Astrocyte (in vitro differentiated cells and primary cell): ENCODE measurements around the gene DACT2. TPM values are rescaled to one million over a fixed set of nuclear protein-coding genes. Genes with fewer than 3 reads are reported as not detected.
A peak's percentile ranks its signal among the peaks of the same experiment; 100 is the strongest.
"Not testable (repeated sequence)": the region's sequence is repeated elsewhere in the genome, so short reads cannot be mapped to it uniquely, and the experiment has no call there.

Experiments used
- DNase-seq: peaks from one replicate; pipeline ENCODE4 v3.0.0-alpha.2; 2010; ENCODE audit warnings: low read depth
- FAIRE-seq: peaks from 2 replicates; lab custom pipeline; 2011; peaks lifted over from hg19 to GRCh38; lab: Jason Lieb, UNC
- H2AFZ ChIP-seq: 2 replicates; pipeline ENCODE4 v1.6.0; 2012; ENCODE audit warnings: low read depth, low read length, inconsistent platforms
- H3K27ac ChIP-seq: 2 replicates; pipeline ENCODE4 v1.5.1; 2011; ENCODE audit warnings: low read depth, low read length, inconsistent platforms
- H3K27me3 ChIP-seq: 2 replicates; pipeline ENCODE4 v1.6.0; 2011; ENCODE audit warnings: low read length, inconsistent platforms; ENCODE audit not compliant: insufficient read depth
- H3K36me3 ChIP-seq: 2 replicates; pipeline ENCODE4 v1.5.1; 2011; ENCODE audit warnings: low read length, inconsistent platforms; ENCODE audit not compliant: insufficient read depth
- H3K4me1 ChIP-seq: 2 replicates; pipeline ENCODE4 v1.5.1; 2011; ENCODE audit warnings: low read length, inconsistent platforms; ENCODE audit not compliant: insufficient read depth
- H3K4me2 ChIP-seq: 2 replicates; pipeline ENCODE4 v1.6.0; 2012; ENCODE audit warnings: low read length, inconsistent platforms
- H3K4me3 ChIP-seq: 2 replicates; pipeline ENCODE4 v1.5.1; 2011; ENCODE audit warnings: low read depth, mild to moderate bottlenecking, low read length, inconsistent platforms; ENCODE audit not compliant: insufficient read depth
- H3K79me2 ChIP-seq: 2 replicates; pipeline ENCODE4 v1.6.0; 2012; ENCODE audit warnings: mild to moderate bottlenecking, low read length, inconsistent platforms; ENCODE audit not compliant: insufficient read depth
- H3K9ac ChIP-seq: 2 replicates; pipeline ENCODE4 v1.6.0; 2012; ENCODE audit warnings: mild to moderate bottlenecking, low read length, inconsistent platforms
- H3K9me3 ChIP-seq: 2 replicates; pipeline ENCODE4 v1.5.1; 2012; ENCODE audit warnings: low read depth, mild to moderate bottlenecking, low read length, inconsistent platforms; ENCODE audit not compliant: insufficient read depth
- H4K20me1 ChIP-seq: 2 replicates; pipeline ENCODE4 v1.6.0; 2012; ENCODE audit warnings: low read length, inconsistent platforms; ENCODE audit not compliant: insufficient read depth
- H3K27ac Mint-ChIP-seq: one replicate; pipeline ENCODE4 v1.8.0; 2021; ENCODE audit warnings: mild to moderate bottlenecking, mixed read lengths; ENCODE audit not compliant: unreplicated experiment
- H3K27me3 Mint-ChIP-seq: one replicate; pipeline ENCODE4 v1.8.0; 2021; ENCODE audit warnings: low read depth, mixed read lengths; ENCODE audit not compliant: unreplicated experiment
- H3K36me3 Mint-ChIP-seq: one replicate; pipeline ENCODE4 v1.8.0; 2021; ENCODE audit warnings: low read depth, mixed read lengths; ENCODE audit not compliant: unreplicated experiment
- H3K4me1 Mint-ChIP-seq: one replicate; pipeline ENCODE4 v1.8.0; 2021; ENCODE audit warnings: low read depth, mixed read lengths; ENCODE audit not compliant: unreplicated experiment
- H3K4me3 Mint-ChIP-seq: one replicate; pipeline ENCODE4 v1.8.0; 2021; ENCODE audit warnings: mild to moderate bottlenecking, moderate library complexity, mixed read lengths; ENCODE audit not compliant: unreplicated experiment
- H3K9me3 Mint-ChIP-seq: one replicate; pipeline ENCODE4 v1.8.0; 2021; ENCODE audit warnings: mild to moderate bottlenecking, mixed read lengths; ENCODE audit not compliant: unreplicated experiment
- CTCF ChIP-seq: IDR thresholded peaks from 2 replicates; pipeline ENCODE4 v1.5.1; 2011; ENCODE audit warnings: low read depth, mild to moderate bottlenecking, inconsistent platforms, low read length, moderate library complexity; ENCODE audit not compliant: insufficient read depth
- EZH2 ChIP-seq: IDR thresholded peaks from 2 replicates; pipeline ENCODE4 v1.6.1; 2012; ENCODE audit warnings: mild to moderate bottlenecking, low read length, inconsistent platforms; ENCODE audit not compliant: insufficient read depth
- total RNA-seq: library from RNA; stranded (reverse); gene quantifications from 2 replicates; pipeline ENCODE4 v1.2.1, GENCODE V29; 2021

Gene DACT2
- total RNA-seq, 1 donor from 2014 or later: 0.20 TPM

GRCh38 chr6:168358842-168359420 is 39.4 kb upstream of the DACT2 start:
- no peak overlapping the region for H3K9ac ChIP-seq
- Mint-ChIP-seq H3K27me3 (peaks cover 13% of the 10 kb centered on the region), H3K9me3 (peaks cover 12% of the 10 kb centered on the region), H3K27ac (no peak overlapping the region), H3K36me3 (no peaks in the 10 kb centered on the region), H3K4me1 (no peaks in the 10 kb centered on the region), H3K4me3 (no peak overlapping the region)
- no peak overlapping the region for H2AFZ ChIP-seq
- no peak overlapping the region for H3K4me3 ChIP-seq
- H3K9me3 ChIP-seq: peaks cover 6% of the 10 kb centered on the region
- no peak for DNase-seq
- no peak for FAIRE-seq
- no peaks in the 10 kb centered on the region for H3K36me3 ChIP-seq
- no peaks in the 10 kb centered on the region for H3K4me1 ChIP-seq
- H3K27me3 ChIP-seq: no peaks in the 10 kb centered on the region
- H4K20me1 ChIP-seq: no peaks in the 10 kb centered on the region
- H3K4me2 ChIP-seq: no peak overlapping the region
- H3K27ac ChIP-seq: no peak overlapping the region
- no peak for TF ChIP-seq CTCF
- no peak for TF ChIP-seq EZH2
- H3K79me2 ChIP-seq: no peaks in the 10 kb centered on the region

GRCh38 chr6:168356872-168357271 is 37.3 kb upstream of the DACT2 start:
- not testable (repeated sequence) for H3K36me3 ChIP-seq, H3K4me3 Mint-ChIP-seq, H2AFZ ChIP-seq, H3K36me3 Mint-ChIP-seq, H4K20me1 ChIP-seq, H3K4me1 Mint-ChIP-seq, H3K4me2 ChIP-seq, DNase-seq, H3K27ac ChIP-seq, H3K79me2 ChIP-seq, H3K4me3 ChIP-seq, H3K27me3 ChIP-seq, H3K4me1 ChIP-seq, H3K9me3 ChIP-seq, FAIRE-seq, H3K9ac ChIP-seq, H3K27ac Mint-ChIP-seq
- Mint-ChIP-seq H3K9me3 (peaks cover 12% of the 10 kb centered on the region), H3K27me3 (peaks cover 30% of the 10 kb centered on the region)

GRCh38 chr6:168355716-168356522 is 36.3 kb upstream of the DACT2 start:
- Mint-ChIP-seq H3K4me3 (no peak overlapping the region), H3K27me3 (peaks cover 29% of the 10 kb centered on the region), H3K27ac (no peak overlapping the region), H3K36me3 (no peaks in the 10 kb centered on the region), H3K4me1 (no peaks in the 10 kb centered on the region), H3K9me3 (peaks cover 7% of the 10 kb centered on the region)
- H3K36me3 ChIP-seq: no peaks in the 10 kb centered on the region
- no peaks in the 10 kb centered on the region for H4K20me1 ChIP-seq
- H3K9ac ChIP-seq: no peak overlapping the region
- no peak overlapping the region for H3K4me2 ChIP-seq
- no peaks in the 10 kb centered on the region for H3K4me1 ChIP-seq
- DNase-seq: no peak
- TF ChIP-seq CTCF: peak; percentile 28
- no peak for TF ChIP-seq EZH2
- H2AFZ ChIP-seq: peak overlapping the region; percentile 26
- peaks cover 3% of the 10 kb centered on the region for H3K9me3 ChIP-seq
- no peak overlapping the region for H3K4me3 ChIP-seq
- no peaks in the 10 kb centered on the region for H3K27me3 ChIP-seq
- no peaks in the 10 kb centered on the region for H3K79me2 ChIP-seq
- no peak for FAIRE-seq
- H3K27ac ChIP-seq: no peak overlapping the region
